Activated CD8-positive, alpha-beta T cell treated with anti-CD3 and anti-CD28 coated beads for 36 hours (primary cell): ENCODE results near the gene CYS1. TPM values are rescaled to one million over a fixed set of nuclear protein-coding genes. Genes with fewer than 3 reads are reported as not detected.

ENCODE experiments used
- ATAC-seq: fragments of 200-7000 bp; cut with Tn5 transposase; one replicate; pipeline ENCODE4 v1.10.0; 2021; ENCODE audit warnings: mild to moderate bottlenecking, moderate library complexity
- CTCF ChIA-PET: fragments of 350-600 bp; sonication (Branson Sonifier 250); formaldehyde crosslinking; loops from one replicate; lab custom pipeline; 2021; ENCODE audit warnings: antibody characterized with exemption; lab: Charles Lee
- POLR2A ChIA-PET: fragments of 350-600 bp; sonication (Branson Sonifier 250); formaldehyde crosslinking; loops from one replicate; lab custom pipeline; 2021; ENCODE audit warnings: antibody characterized with exemption; lab: Charles Lee
- DNase-seq: peaks from one replicate; pipeline ENCODE4 v3.0.0-alpha.2; 2020
- H3K27ac Mint-ChIP-seq: one replicate; pipeline ENCODE4 v1.8.0; 2021; ENCODE audit warnings: mild to moderate bottlenecking, mixed read lengths
- H3K27me3 Mint-ChIP-seq: one replicate; pipeline ENCODE4 v1.8.0; 2021; ENCODE audit warnings: mixed read lengths
- H3K36me3 Mint-ChIP-seq: one replicate; pipeline ENCODE4 v1.8.0; 2021; ENCODE audit warnings: low read depth, mixed read lengths
- H3K4me1 Mint-ChIP-seq: one replicate; pipeline ENCODE4 v1.8.0; 2021; ENCODE audit warnings: low read depth, mixed read lengths
- H3K4me3 Mint-ChIP-seq: one replicate; pipeline ENCODE4 v1.8.0; 2021; ENCODE audit warnings: mild to moderate bottlenecking, moderate library complexity, mixed read lengths
- H3K9me3 Mint-ChIP-seq: one replicate; pipeline ENCODE4 v1.8.0; 2021; ENCODE audit warnings: mixed read lengths
- CTCF ChIP-seq: fragments of 200-600 bp; IDR thresholded peaks from one replicate; pipeline ENCODE4 v1.8.0; 2022; ENCODE audit warnings: antibody characterized with exemption, mild to moderate bottlenecking
- intact Hi-C: fragments of 100-400 bp; cut with micrococcal nuclease; formaldehyde crosslinking; loops from one replicate; pipeline ENCODE4 v1.10.0; 2022
- total RNA-seq, 2 experiments: library from RNA; stranded (reverse); gene quantifications; one replicate each; pipeline ENCODE4 v1.2.3, GENCODE V29; 2021

Gene CYS1
- total RNA-seq, 2 experiments from 2014 or later, result 0.11 to 0.32 TPM

DNA sequence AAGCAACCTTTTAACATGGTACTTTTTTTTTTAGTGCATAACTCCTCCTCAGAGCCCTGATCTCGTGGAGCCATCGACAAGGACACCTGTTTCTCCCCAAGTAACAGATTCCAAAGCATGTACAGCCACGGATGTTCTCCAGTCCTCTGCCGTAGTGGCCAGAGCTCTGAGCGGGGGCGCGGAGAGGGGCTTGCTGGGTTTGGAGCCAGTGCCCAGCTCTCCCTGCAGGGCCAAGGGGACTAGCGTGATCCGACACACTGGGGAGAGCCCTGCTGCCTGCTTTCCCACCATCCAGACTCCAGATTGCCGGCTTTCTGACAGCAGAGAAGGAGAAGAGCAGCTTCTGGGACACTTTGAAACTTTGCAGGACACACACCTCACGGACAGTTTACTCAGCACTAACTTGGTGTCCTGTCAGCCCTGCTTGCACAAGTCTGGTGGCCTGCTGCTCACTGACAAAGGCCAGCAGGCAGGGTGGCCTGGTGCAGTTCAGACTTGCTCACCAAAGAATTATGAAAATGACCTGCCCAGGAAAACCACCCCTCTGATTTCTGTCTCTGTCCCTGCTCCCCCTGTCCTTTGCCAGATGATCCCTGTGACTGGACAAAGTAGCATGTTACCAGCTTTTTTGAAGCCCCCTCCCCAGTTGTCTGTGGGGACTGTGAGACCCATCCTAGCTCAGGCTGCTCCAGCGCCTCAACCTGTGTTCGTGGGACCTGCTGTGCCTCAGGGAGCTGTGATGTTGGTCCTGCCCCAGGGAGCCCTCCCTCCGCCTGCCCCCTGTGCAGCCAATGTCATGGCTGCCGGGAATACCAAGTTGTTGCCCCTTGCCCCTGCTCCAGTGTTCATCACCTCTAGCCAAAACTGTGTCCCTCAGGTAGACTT is 32.4 kb downstream of the CYS1 start:
- no peak for TF ChIP-seq CTCF
- Mint-ChIP-seq H3K4me3 (no peak overlapping the region), H3K9me3 (no peaks in the 10 kb centered on the region), H3K27me3 (no peaks in the 10 kb centered on the region), H3K4me1 (peaks cover 6% of the 10 kb centered on the region), H3K27ac (no peak overlapping the region), H3K36me3 (peaks cover 14% of the 10 kb centered on the region)
- intact Hi-C loops, result loop anchor here (1.0 kb wide), 2 partner anchors 64 to 233 kb away; no protein-coding TSS in a partner anchor
- ChIA-PET CTCF (interaction anchor here (0.9 to 8.9 kb wide), 22 partner anchors 9 to 248 kb away, joined by 3 to 127 read pairs (median 4); partner anchors contain the start of genes CYS1 and TAF1B), POLR2A (interaction anchor here (1.0 to 1.5 kb wide), 6 partner anchors 12 to 234 kb away, joined by 3 to 5 read pairs (median 4); partner anchors contain the start of gene TAF1B)
- ATAC-seq (no peak), DNase-seq (no peak)

DNA sequence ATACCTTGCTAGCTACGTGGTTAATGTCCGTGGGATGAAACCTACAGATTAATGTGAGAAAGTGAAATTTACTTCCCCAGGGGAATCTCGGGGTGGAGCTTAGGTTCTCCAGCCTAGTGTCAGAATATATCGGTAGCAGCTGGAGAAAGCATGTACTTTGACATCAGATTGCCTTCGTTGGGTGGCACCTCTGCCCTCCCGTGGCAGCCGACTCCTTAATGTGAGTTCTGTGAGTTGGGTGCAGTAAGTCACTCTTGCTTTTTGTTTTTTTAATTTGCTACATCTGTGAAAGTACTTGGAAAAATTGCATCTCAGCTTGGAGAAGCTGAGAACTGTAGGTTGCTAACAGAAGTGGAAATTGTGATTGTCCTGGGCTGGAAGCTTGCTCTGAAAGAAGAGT is 33.3 kb downstream of the CYS1 start:
- intact Hi-C loops, result loop anchor here (1.0 kb wide), 1 partner anchor 232 kb away; no protein-coding TSS in a partner anchor
- no peaks in the 10 kb centered on the region for H3K9me3 Mint-ChIP-seq
- POLR2A ChIA-PET, result interaction anchor here (1.0 to 1.3 kb wide), 5 partner anchors 10 to 233 kb away, joined by 3 to 4 read pairs (median 3); no protein-coding TSS in a partner anchor
- CTCF ChIA-PET, result interaction anchor here (0.7 to 8.9 kb wide), 19 partner anchors 12 to 248 kb away, joined by 3 to 127 read pairs (median 4); partner anchors contain the start of genes CYS1 and TAF1B
- no peak overlapping the region for H3K27ac Mint-ChIP-seq
- H3K4me1 Mint-ChIP-seq, result peaks cover 8% of the 10 kb centered on the region
- no peak for TF ChIP-seq CTCF
- no peak for DNase-seq
- ATAC-seq, result no peak
- H3K27me3 Mint-ChIP-seq, result peaks cover 2% of the 10 kb centered on the region
- H3K4me3 Mint-ChIP-seq, result no peak overlapping the region
- peaks cover 11% of the 10 kb centered on the region for H3K36me3 Mint-ChIP-seq

DNA sequence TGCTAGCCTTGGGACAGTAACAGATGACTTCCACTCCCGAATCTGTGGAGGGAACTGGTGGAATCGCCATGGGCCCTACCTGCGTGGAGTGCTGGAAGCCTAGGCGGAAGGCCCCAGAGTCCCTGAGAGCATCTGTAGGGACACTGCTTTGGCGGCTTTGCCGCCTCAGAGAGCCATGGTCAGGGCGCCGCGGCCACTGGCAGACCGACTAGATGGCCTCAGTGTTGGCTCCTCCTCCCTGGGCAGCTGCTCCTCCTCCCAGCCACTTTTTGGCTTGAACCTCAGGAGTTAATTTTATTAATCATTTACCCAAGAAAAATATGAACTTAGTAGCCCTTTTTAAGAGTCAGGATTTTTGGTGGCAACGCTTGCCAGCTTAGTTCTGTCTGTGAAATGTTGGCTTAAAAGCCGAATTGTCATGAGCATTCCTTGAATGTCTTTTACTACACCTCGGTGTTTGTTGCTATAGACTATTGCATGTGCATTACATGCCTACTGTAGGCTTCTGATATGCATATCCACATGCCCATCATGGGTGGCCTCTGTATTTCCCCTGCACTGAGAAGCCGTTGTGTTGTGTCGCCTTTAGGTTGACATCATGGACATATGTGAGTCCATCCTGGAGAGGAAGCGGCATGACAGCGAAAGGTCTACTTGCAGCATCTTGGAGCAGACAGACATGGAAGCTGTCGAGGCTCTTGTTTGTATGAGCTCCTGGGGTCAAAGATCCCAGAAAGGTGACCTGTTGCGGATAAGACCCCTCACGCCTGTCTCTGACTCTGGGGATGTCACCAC is 34.5 kb downstream of the CYS1 start:
- ChIA-PET CTCF (interaction anchor here (1.7 to 8.9 kb wide), 4 partner anchors 11 to 232 kb away, joined by 6 to 127 read pairs (median 56); no protein-coding TSS in a partner anchor), POLR2A (interaction anchor here (1.3 kb wide), 1 partner anchor 81 kb away, joined by 3 read pairs; no protein-coding TSS in a partner anchor)
- DNase-seq, result no peak
- H3K4me3 Mint-ChIP-seq, result peak overlapping the region; percentile 34
- no peaks in the 10 kb centered on the region for H3K9me3 Mint-ChIP-seq
- no peak overlapping the region for H3K27ac Mint-ChIP-seq
- peaks cover 11% of the 10 kb centered on the region for H3K36me3 Mint-ChIP-seq
- intact Hi-C loops, result no loop called here
- peaks cover 8% of the 10 kb centered on the region for H3K4me1 Mint-ChIP-seq
- no peak for TF ChIP-seq CTCF
- ATAC-seq, result no peak
- H3K27me3 Mint-ChIP-seq, result peaks cover 2% of the 10 kb centered on the region

DNA sequence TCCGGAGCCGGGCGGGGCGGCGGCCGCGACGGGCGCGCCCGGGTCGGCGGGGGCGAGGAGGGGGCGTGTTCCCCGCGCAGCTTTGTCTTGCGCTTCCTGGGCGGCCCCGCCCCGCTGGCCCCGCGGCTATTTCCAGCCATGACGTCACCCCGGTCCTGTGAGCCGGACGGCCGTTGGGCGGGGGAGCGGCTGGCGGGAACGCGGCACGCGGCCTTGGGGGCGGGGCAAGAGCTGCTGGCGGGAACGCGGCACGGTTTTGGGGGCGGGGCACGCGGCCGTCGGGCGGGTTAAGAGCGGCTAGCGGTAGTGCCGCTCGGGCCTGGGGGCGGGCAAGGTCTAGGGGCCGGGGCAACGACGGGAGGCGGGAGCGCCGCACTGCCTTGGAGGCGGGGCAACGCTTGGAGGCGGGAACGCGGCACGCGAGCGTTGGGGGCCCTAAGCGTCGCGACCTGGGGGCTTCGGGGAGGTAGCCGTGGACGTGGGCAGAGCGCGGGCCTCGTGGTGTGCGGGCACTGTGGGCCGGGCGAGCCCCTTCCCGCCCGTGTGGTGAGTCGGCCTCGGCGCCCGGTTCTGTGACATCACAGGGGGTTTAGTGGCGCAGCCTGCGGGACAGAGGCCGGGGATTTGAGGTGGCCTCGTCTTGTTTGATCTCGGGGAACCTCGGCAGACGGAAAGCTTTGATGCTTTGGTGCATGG is 36.2 kb downstream of the CYS1 start:
- Mint-ChIP-seq H3K4me3 (peak overlapping the region; percentile 64), H3K27me3 (peaks cover 2% of the 10 kb centered on the region), H3K36me3 (peaks cover 6% of the 10 kb centered on the region), H3K9me3 (no peaks in the 10 kb centered on the region), H3K27ac (peak overlapping the region; percentile 73), H3K4me1 (peaks cover 8% of the 10 kb centered on the region)
- intact Hi-C loops, result no loop called here
- ChIA-PET CTCF (interaction anchor here (1.0 to 8.9 kb wide), 4 partner anchors 59 to 245 kb away, joined by 3 to 127 read pairs (median 42); no protein-coding TSS in a partner anchor), POLR2A (interaction anchor here (0.6 to 1.6 kb wide), 10 partner anchors 13 to 488 kb away, joined by 3 to 6 read pairs (median 4); partner anchors contain the start of genes ADAM17, ODC1 and TAF1B)
- TF ChIP-seq CTCF, result no peak
- DNase-seq (peak; percentile 95), ATAC-seq (peak; percentile 82)
